DND-41 (cell line): Measurements from ENCODE around the gene AKAP6.
A peak's percentile ranks its signal among the peaks of the same experiment; 100 is the strongest.

ENCODE experiments used
- ATAC-seq: fragments of 200-7000 bp; cut with Tn5 transposase; 3 replicates; pipeline ENCODE4 v1.9.1; 2021; ENCODE audit warnings: low read depth; ENCODE audit not compliant: insufficient read depth
- DNase-seq: peaks from one replicate; pipeline ENCODE4 v3.0.0-alpha.2; 2020
- H2AFZ ChIP-seq: 2 replicates; pipeline ENCODE4 v1.6.0; 2012; ENCODE audit warnings: low read depth, low read length
- H3K27ac ChIP-seq: 2 replicates; pipeline ENCODE4 v1.5.1; 2012; ENCODE audit warnings: low read length, inconsistent platforms
- H3K27me3 ChIP-seq: fragments of 200-600 bp; sonication (generic); 2 replicates; pipeline ENCODE4 v1.6.0; 2012; ENCODE audit warnings: low read length, mild to moderate bottlenecking, inconsistent platforms; ENCODE audit not compliant: insufficient read depth, poor library complexity
- H3K36me3 ChIP-seq: 2 replicates; pipeline ENCODE4 v1.5.1; 2012; ENCODE audit warnings: low read length, inconsistent platforms; ENCODE audit not compliant: insufficient read depth
- H3K4me1 ChIP-seq: 2 replicates; pipeline ENCODE4 v1.5.1; 2012; ENCODE audit warnings: mild to moderate bottlenecking, low read length; ENCODE audit not compliant: insufficient read depth
- H3K4me2 ChIP-seq: 2 replicates; pipeline ENCODE4 v1.6.0; 2012; ENCODE audit warnings: mild to moderate bottlenecking, moderate library complexity, low read length, inconsistent platforms; ENCODE audit not compliant: insufficient read depth
- H3K4me3 ChIP-seq, 2 experiments: fragments of 200-600 bp in 1 of 2; shearing (Covaris generic) in 1 of 2; 2 replicates each; pipeline ENCODE4 v1.5.1; 2012 to 2016; ENCODE audit warnings: inconsistent platforms in 2 of 2, low read length in 2 of 2, mild to moderate bottlenecking in 2 of 2, low read depth in 1 of 2, moderate library complexity in 1 of 2
- H3K79me2 ChIP-seq: 2 replicates; pipeline ENCODE4 v1.6.0; 2012; ENCODE audit warnings: low read length, inconsistent platforms; ENCODE audit not compliant: insufficient read depth
- H3K9ac ChIP-seq: 2 replicates; pipeline ENCODE4 v1.6.0; 2012; ENCODE audit warnings: low read depth, mild to moderate bottlenecking, inconsistent platforms, low read length, moderate library complexity
- H3K9me3 ChIP-seq: 2 replicates; pipeline ENCODE4 v1.5.1; 2012; ENCODE audit warnings: low read length, moderate library complexity, mild to moderate bottlenecking, inconsistent platforms; ENCODE audit not compliant: insufficient read depth, severe bottlenecking
- H4K20me1 ChIP-seq: 2 replicates; pipeline ENCODE4 v1.6.0; 2012; ENCODE audit warnings: low read length; ENCODE audit not compliant: insufficient read depth
- CTCF ChIP-seq: IDR thresholded peaks from 2 replicates; pipeline ENCODE4 v1.5.1; 2012; ENCODE audit warnings: borderline replicate concordance, low read length, moderate library complexity, mild to moderate bottlenecking; ENCODE audit not compliant: poor library complexity, severe bottlenecking; ENCODE audit errors: extremely low read depth
- EZH2 ChIP-seq: IDR thresholded peaks from 3 replicates; pipeline ENCODE4 v1.6.1; 2012; ENCODE audit warnings: borderline replicate concordance, low read depth, mild to moderate bottlenecking, moderate library complexity, low read length, inconsistent platforms; ENCODE audit not compliant: severe bottlenecking

AKAP6 gene

DNA sequence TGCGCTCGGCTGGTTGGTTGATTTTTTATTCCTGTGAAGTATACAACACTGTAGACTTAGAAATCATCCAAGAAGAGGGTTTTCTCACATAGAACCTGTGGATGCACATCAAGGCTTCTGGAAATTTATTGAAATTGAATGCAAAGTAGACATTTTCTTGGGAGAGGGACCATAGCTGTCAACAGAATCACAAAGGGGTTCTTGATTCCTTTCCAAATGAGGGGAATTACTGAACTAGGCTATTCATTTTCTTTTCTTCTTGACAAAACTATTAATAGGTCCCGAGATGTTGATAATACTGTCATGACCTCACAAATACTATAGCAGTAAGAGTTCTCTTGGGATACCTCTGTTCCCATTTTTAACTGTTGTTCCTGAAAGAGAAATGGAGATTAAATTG, 73.9 kb downstream of the AKAP6 start:
- Histone ChIP-seq H3K27ac (no peak overlapping the region), H3K27me3 (no peaks in the 10 kb centered on the region), H3K79me2 (no peaks in the 10 kb centered on the region), H3K9ac (no peak overlapping the region), H3K4me1 (no peaks in the 10 kb centered on the region), H3K36me3 (no peaks in the 10 kb centered on the region), H4K20me1 (no peaks in the 10 kb centered on the region), H3K4me2 (no peak overlapping the region), H2AFZ (no peak overlapping the region), H3K4me3 (no peak overlapping the region), H3K9me3 (no peaks in the 10 kb centered on the region)
- ATAC-seq (no peak), DNase-seq (no peak)
- no peak for TF ChIP-seq CTCF
- TF ChIP-seq EZH2 = no peak

DNA sequence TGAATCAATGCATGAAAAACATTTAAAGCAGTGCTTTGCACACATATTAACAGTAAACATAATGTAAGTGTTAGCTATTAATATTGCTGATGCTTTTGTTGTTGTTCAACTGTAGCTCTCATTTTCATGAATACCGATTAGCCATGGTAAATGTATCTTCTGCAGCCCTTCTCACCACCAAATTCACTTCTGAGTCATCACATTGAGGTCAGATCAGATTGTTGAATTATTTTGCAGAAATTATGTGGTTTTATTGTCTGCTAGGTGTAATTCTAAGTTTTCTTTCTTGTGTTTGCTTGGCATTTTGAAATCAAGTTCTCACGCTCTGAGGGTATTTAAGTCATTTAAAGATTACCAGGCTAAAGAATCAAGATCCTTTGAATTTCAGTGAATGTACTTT, 74.6 kb downstream of the AKAP6 start:
- no peaks in the 10 kb centered on the region for H3K4me1 ChIP-seq
- H3K27ac ChIP-seq = no peak overlapping the region
- DNase-seq (no peak), ATAC-seq (no peak)
- H3K4me3 ChIP-seq = no peak overlapping the region
- H3K9me3 ChIP-seq = no peaks in the 10 kb centered on the region
- H3K36me3 ChIP-seq = no peaks in the 10 kb centered on the region
- no peaks in the 10 kb centered on the region for H4K20me1 ChIP-seq
- H2AFZ ChIP-seq = no peak overlapping the region
- no peak overlapping the region for H3K4me2 ChIP-seq
- TF ChIP-seq EZH2 (no peak), CTCF (no peak)
- H3K79me2 ChIP-seq = no peaks in the 10 kb centered on the region
- no peaks in the 10 kb centered on the region for H3K27me3 ChIP-seq
- no peak overlapping the region for H3K9ac ChIP-seq

- DNase-seq = no peak
- TF ChIP-seq EZH2 (no peak), CTCF (no peak)
- H3K4me1 ChIP-seq = no peaks in the 10 kb centered on the region
- H3K27ac ChIP-seq = no peak overlapping the region
- no peaks in the 10 kb centered on the region for H3K9me3 ChIP-seq
- no peaks in the 10 kb centered on the region for H3K36me3 ChIP-seq
- no peak overlapping the region for H2AFZ ChIP-seq
- no peaks in the 10 kb centered on the region for H4K20me1 ChIP-seq
- H3K27me3 ChIP-seq = no peaks in the 10 kb centered on the region
- no peak overlapping the region for H3K9ac ChIP-seq
- H3K4me2 ChIP-seq = no peak overlapping the region
- no peaks in the 10 kb centered on the region for H3K79me2 ChIP-seq
- no peak for ATAC-seq
- H3K4me3 ChIP-seq = no peak overlapping the region
Measured at GRCh38 chr14:32404784-32405573, 75.9 kb downstream of the AKAP6 start.

- Histone ChIP-seq H3K79me2 (no peaks in the 10 kb centered on the region), H3K4me2 (no peak overlapping the region), H3K27me3 (no peaks in the 10 kb centered on the region), H3K36me3 (no peaks in the 10 kb centered on the region), H4K20me1 (no peaks in the 10 kb centered on the region), H2AFZ (no peak overlapping the region), H3K27ac (no peak overlapping the region), H3K9ac (no peak overlapping the region), H3K4me3 (no peak overlapping the region), H3K4me1 (no peaks in the 10 kb centered on the region), H3K9me3 (no peaks in the 10 kb centered on the region)
- ATAC-seq (no peak), DNase-seq (no peak)
- TF ChIP-seq EZH2 (no peak), CTCF (peak; percentile 14)
Measured at GRCh38 chr14:32405856-32406255, 76.8 kb downstream of the AKAP6 start.
